Measurements from ENCODE around the gene GPR52.
"Not testable (repeated sequence)": the region's sequence is repeated elsewhere in the genome, so short reads cannot be mapped to it uniquely, and the experiment has no call there.

GPR52 gene

DNA sequence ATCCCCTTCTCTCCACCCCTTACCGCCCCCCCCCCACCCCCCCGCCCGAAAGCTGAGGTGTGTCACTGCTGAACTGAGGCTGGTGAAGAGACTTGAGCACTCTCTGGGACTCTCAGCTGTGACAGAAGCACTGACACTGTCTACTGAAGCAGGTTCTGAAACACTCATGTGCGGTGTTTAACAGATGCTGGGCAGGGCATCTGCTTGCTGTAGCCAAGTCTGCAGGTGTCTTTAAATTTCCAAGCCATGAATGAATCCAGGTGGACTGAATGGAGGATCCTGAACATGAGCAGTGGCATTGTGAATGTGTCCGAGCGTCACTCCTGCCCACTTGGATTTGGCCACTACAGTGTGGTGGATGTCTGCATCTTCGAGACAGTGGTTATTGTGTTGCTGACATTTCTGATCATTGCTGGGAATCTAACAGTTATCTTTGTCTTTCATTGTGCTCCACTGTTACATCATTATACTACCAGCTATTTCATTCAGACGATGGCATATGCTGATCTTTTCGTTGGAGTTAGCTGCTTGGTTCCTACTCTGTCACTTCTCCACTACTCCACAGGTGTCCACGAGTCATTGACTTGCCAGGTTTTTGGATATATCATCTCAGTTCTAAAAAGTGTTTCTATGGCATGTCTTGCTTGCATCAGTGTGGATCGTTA lies at the start of gene GPR52:
TSS of gene GPR52 (plus strand) at position 99 of the 665 bp plus-strand sequence. CDS start at position 247, 148 bp downstream.
- no peak for DNase-seq (ENCODE audit: low read depth, low spot score)

DNA sequence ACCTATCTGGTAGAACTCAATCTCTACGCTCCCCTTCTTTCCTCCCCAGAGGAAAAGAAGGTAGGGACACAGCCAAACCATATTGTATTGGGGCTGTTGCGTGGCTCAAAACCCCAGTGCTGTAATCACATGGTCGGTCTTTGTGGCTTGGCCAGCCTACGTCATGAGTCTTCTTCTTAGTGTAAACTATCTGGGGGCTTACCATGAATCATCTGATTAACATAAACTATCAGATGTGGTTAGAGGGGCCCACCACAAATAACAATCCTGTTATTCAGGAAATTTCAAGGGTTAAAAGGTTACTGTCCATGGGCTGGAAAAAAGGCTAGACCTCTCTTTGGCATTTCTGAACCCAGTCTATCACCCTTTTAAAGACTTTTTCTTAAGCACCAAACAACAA lies 49.5 kb upstream of the GPR52 start:
- DNase-seq (ENCODE audit: low read depth, low spot score), result peak; percentile 90

- DNase-seq (ENCODE audit: low read depth, low spot score), result peak; percentile 29
Observed at GRCh38 chr1:174399211-174399610, 48.6 kb upstream of the GPR52 start.

DNA sequence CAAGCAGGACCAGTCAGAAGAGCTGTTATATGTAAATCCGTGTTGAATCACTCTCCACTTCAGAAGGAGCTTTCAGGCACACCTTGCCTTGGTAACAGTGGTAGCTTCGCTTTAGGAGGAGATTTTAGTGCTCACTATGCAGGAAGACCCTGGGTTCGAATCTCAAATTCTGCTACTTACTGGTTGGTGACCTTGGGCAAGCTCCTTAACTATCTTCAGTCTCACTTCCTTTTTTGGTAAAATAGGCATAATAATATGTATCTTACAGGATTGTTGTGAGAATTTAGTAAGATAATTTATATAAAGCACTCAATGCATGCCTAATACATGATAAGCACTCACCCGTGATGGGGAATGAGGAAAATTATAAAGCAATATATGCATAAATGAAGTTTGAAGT lies 46.7 kb upstream of the GPR52 start:
- DNase-seq (ENCODE audit: low read depth, low spot score), result no peak

DNA sequence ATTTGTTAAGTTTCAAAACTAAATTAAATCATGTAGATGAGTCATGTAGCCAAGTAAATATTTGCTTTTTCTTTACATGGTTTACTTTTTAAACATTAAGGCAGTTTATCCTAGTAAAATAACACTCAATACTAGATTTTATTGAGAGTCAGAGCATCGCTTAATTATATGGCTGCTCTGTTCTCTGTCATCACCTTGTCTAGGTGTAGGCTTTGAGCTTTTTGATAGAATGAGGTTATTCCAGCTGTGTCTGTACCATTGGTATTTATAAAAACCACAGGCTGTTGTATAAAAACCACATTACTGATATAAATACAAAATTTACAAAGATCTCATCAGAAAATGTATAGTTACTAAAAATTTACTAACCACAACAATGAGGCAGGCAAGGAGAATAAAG lies 42.5 kb upstream of the GPR52 start:
- DNase-seq (ENCODE audit: low read depth, low spot score), result no peak

DNA sequence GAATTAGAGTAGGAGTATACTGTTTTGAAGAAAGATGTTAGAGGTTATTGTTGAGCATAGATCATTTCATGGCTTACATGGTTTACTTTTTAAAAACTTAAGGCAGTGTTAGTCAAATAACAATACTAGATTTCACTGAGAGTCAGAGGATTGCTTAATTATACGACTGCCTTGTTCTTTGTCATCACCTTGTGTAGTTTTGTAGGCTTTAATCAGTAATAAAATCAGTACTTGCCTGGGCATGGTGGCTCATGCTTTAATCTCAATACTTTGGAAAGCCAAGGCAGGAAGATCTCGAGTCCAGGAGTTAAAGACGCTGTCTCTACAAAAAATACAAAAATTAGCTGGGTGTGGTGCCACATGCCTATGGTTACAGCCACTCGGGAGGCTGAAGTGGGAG lies 41.3 kb upstream of the GPR52 start:
- no peak for DNase-seq (ENCODE audit: low read depth, low spot score)

DNA sequence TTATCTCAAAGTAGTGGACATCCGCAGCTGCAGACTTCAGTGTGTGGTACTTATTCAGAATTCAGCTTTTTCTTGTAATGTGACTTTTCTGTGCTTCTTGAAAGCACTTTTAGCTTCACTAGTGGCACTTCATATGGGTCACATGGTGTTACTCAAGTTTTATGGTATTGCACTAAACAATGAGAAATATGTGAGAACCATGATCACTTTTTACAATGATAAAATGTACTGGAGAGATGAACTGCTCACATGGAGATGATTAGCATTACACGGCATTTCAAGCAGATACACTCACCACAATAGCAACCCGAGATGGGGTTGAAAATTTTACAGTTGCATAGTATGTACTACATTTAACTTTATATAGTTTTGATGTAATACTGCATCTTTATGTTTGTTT lies 40.1 kb upstream of the GPR52 start:
- no peak for DNase-seq (ENCODE audit: low read depth, low spot score)

GRCh38 chr1:174408146-174408545 lies 39.6 kb upstream of the GPR52 start:
- DNase-seq (ENCODE audit: low read depth, low spot score), result no peak

DNA sequence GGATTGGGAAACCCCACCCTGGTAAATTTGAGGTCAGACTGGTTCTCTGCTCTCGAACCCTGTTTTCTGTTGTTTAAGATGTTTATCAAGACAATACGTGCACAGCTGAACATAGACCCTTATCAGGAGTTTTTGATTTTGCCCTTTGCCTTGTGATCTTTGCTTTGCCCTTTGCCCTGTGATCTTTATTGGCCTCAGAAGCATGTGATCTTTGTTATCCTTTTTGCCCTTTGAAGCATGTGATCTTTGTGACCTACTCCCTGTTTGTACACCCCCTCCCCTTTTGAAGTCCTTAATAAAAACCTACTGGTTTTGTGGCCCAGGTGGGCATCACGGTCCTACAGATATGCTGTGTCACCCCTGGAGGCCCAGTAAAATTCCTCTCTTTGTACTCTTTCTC lies 38.0 kb upstream of the GPR52 start:
- not testable (repeated sequence) for DNase-seq (ENCODE audit: low read depth, low spot score)

DNA sequence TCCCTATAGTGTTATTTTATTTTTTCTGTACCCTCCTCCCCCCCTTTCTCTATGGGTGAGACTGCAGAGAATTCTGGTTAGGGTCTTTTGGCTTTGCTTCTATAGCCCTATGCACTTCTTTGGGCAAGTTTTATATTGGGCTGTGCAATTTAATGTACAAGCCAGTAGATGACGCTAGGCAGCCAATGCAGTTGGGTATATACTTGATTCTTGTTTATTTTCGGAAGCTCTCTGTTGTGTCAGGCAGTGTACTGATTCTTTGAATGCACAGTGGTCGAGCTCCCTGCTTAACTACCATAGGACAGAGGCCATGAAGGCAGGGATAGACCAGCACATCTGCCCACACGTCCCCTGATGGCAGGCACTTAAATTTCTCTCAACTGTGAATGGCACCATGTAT lies 34.1 kb upstream of the GPR52 start:
- DNase-seq (ENCODE audit: low read depth, low spot score), result no peak

- DNase-seq (ENCODE audit: low read depth, low spot score), result no peak
Observed at GRCh38 chr1:174414203-174414602, 33.6 kb upstream of the GPR52 start.

GRCh38 chr1:174415506-174415905 lies 32.3 kb upstream of the GPR52 start:
- no peak for DNase-seq (ENCODE audit: low read depth, low spot score)

DNA sequence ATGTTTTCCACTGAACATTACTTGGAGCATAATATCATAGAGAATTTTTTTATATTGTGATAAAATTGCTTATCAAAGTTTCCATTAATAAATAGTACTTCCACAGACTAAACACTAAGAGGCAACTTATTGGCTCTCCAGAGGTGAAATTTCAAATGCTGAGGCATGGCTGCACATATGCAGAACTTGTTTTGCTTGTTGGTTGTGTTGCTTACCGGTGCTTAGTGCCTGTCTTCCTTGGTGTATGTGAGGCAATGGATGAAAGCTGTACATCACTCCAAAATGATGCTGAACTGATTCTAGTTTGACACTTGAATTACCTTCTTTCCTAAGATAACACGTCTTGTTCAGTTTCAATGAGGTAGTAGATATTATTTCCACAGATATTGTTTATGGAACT lies 29.8 kb upstream of the GPR52 start:
- DNase-seq (ENCODE audit: low read depth, low spot score), result no peak

GRCh38 chr1:174425121-174425520 lies 22.6 kb upstream of the GPR52 start:
- no peak for DNase-seq (ENCODE audit: low read depth, low spot score)

- DNase-seq (ENCODE audit: low read depth, low spot score), result no peak
Observed at GRCh38 chr1:174426153-174426552, 21.6 kb upstream of the GPR52 start.

DNA sequence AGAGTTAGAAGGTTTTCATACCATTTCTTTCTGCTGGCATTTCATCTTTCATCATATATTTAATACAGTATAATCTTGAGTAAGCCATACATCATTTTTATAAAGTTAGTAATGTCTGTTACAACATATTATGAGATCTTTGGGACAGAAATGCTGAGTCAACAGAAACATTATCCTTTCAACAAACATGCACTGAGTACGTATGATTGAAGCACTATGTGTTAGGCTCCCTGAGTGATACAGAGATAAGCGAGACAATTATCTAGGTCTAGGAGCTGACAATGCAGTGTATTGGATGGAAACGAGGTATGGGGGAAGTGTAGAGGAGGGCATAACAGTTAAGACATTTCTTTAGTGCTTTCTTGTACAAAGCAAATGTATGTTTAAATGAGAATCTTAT lies 19.7 kb upstream of the GPR52 start:
- DNase-seq (ENCODE audit: low read depth, low spot score), result no peak

DNA sequence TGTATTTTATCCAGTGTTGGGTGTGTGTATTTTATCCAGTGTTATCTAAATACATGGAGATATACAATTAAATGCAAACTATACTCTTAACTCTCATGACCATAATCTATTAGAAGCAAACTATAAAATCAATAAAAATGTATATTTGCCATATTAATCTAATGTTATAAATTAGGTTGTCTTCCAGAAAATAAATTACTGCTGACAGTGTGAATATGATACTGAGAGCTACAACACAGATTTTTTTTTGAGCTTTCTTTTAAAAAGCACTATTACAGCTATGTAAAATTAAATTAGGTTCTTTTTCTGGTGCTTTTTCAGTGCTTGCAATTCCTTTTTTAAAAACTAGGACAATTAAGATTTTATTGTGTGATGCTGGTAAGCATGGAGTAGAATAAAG lies 19.0 kb upstream of the GPR52 start:
- no peak for DNase-seq (ENCODE audit: low read depth, low spot score)

DNA sequence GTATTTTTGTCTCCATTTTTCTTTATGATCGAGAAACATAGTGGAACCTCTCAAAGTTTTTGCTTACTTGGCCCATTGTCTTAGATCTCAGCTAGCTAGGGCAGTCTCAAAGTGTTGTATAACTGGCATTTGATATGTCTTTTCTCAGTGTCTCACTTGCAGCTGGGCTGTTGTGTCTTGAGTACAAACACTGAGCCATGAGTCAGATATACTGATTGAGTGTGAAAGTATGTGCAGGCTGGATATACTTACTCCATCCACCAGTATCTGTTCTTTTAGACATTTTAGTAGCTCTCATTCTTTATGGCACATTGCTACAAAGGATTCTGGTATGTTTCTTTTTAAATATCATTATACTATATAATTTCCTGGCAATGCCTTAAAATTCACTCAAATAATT lies 14.3 kb upstream of the GPR52 start:
- DNase-seq (ENCODE audit: low read depth, low spot score), result peak; percentile 37

DNA sequence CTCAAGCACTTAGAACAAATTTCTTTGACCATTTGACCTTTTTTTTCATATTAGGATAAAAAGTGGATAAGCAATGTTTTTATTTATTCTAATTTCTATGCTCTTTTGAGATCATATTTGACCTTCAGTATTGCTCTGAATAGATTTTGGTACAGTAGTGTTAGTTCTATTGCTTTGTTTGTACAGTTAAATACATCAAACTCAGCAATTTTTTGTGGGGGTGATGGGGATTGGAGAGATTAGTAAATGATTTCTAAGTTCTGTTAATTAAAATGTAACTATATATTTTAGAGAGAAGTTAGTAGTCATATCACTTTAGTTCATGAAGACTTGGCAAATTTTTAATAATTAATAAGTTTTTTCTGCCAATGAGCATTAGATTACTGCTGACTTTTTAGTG lies 2.4 kb upstream of the GPR52 start:
- DNase-seq (ENCODE audit: low read depth, low spot score), result no peak

DNA sequence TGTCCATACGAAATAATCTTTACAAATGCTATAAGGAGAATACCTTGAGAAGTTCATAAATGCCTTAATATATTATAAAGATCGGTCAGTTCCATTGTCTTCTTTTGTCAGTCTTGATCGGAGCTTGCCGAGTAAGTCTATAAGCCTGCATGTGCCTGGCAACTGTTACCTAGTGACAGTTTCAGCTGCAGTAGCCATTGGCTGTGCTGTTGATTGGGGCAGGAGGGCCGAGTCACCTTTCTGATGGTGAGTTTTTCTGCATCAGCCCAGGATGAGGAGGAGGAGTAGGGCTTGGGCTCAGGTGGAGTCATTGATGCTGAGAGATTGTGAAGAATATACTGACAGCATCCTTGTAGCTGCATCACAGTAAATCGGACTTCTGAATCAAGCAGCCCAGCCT lies 1.9 kb upstream of the GPR52 start:
- no peak for DNase-seq (ENCODE audit: low read depth, low spot score)

- DNase-seq (ENCODE audit: low read depth, low spot score), result no peak
Observed at GRCh38 chr1:174448531-174448883, 743 bp downstream of the GPR52 start.

DNA sequence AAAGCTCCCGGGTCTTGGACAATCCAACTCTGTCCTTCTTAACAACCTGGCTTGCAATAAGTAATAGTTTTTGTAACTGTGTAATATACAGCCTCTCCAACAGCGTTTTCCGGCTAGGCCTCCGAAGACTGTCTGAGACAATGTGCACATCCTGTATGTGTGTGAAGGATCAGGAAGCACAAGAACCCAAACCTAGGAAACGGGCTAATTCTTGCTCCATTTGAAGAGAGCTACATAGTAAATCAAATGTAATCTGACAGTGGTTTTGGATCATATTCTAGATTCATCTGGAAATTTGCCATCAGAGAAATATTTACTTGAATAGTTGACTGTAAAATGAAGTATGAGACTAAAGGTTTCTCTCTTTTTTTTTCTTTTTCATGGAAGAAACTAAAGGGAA lies 1.2 kb downstream of the GPR52 start:
- DNase-seq (ENCODE audit: low read depth, low spot score), result peak; percentile 5

GRCh38 chr1:174451408-174451807 lies 3.6 kb downstream of the GPR52 start:
- DNase-seq (ENCODE audit: low read depth, low spot score), result no peak

GRCh38 chr1:174465855-174466254 lies 18.1 kb downstream of the GPR52 start:
- no peak for DNase-seq (ENCODE audit: low read depth, low spot score)
